Activated T-cell treated with anti-CD3 and anti-CD28 coated beads, Interleukin-2, amount 50 U/mL, for 72 hours (primary cell): ENCODE data around the gene SHISAL1. TPM values are rescaled to one million over a fixed set of nuclear protein-coding genes. Genes with fewer than 3 reads are reported as not detected.
A peak's percentile ranks its signal among the peaks of the same experiment; 100 is the strongest.

Experiments used
- ATAC-seq, 2 donors: fragments of 150-1000 bp; cut with Tn5 transposase; replicated peaks in 1 of 2; 2 replicates each; pipeline ENCODE4 v1.10.0; 2021; ENCODE audit warnings: moderate library complexity in 2 of 2, mild to moderate bottlenecking in 1 of 2
- DNase-seq, 2 donors: peaks; one replicate each; pipeline ENCODE4 v3.0.0; 2021 to 2022; ENCODE audit warnings: mixed read lengths in 1 of 2
- H3K27ac Mint-ChIP-seq: one replicate; pipeline ENCODE4 v1.8.0; 2022; ENCODE audit warnings: mild to moderate bottlenecking, moderate library complexity, mixed read lengths
- H3K27me3 Mint-ChIP-seq: one replicate; pipeline ENCODE4 v1.8.0; 2022; ENCODE audit warnings: low read depth, mixed read lengths
- H3K36me3 Mint-ChIP-seq, 2 donors: one replicate each; pipeline ENCODE4 v1.8.0; 2022; ENCODE audit warnings: mixed read lengths in 2 of 2, mild to moderate bottlenecking in 1 of 2; ENCODE audit not compliant: insufficient read depth in 2 of 2
- H3K4me1 Mint-ChIP-seq: one replicate; pipeline ENCODE4 v1.8.0; 2022; ENCODE audit warnings: low read depth, mixed read lengths
- H3K4me3 Mint-ChIP-seq, 2 donors: one replicate each; pipeline ENCODE4 v1.8.0; 2022; ENCODE audit warnings: mild to moderate bottlenecking in 2 of 2, mixed read lengths in 2 of 2, moderate library complexity in 2 of 2
- H3K9me3 Mint-ChIP-seq, 2 donors: one replicate each; pipeline ENCODE4 v1.8.0; 2022; ENCODE audit warnings: mixed read lengths in 2 of 2
- total RNA-seq, 2 donors: library from RNA; stranded (reverse); gene quantifications; one replicate each; pipeline ENCODE4 v1.2.3, GENCODE V29; 2022

SHISAL1 gene
- total RNA-seq, 2 donors from 2014 or later = not detected

DNA sequence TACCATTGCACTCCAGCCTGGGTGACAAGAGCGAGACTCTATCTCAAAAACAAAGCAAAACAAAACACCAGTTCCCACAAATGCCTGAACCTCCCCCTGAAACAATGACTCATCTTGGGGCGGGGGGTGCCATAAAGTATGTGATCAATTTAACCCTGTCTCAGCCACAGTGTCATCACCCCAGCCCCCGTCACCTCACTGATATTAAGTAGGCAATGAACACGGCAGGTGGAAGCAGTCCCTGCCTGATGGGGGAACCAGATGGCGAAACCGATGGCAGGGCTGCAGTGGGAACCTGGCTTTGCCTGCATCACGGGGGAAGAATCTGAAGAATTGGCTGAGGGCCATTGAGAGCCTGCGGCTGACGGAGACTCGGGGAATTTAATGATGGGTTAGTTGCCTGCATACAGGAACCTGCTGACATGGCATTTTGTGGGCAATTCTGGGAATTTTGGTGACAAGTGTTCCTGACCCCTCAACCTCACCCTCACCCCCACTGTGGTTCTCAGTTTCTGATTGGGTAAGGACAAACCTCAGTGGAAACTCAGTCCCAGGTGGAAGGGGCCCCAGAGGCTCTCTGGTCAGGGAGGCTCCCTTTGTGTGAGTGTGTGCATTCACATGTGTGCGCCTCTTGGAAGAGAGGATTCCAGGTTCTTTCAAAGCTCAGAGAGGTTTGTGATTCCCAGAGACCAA lies 39.1 kb upstream of the SHISAL1 start:
- Mint-ChIP-seq H3K4me3 (peak overlapping the region; percentile 50 to 79), H3K4me1 (peaks cover 23% of the 10 kb centered on the region), H3K27ac (no peak overlapping the region), H3K36me3 (no peaks in the 10 kb centered on the region), H3K27me3 (peaks cover 24% of the 10 kb centered on the region), H3K9me3 (no peaks in the 10 kb centered on the region)
- peak; percentile 89 to 95 for ATAC-seq
- peak; percentile 66 to 79 for DNase-seq

DNA sequence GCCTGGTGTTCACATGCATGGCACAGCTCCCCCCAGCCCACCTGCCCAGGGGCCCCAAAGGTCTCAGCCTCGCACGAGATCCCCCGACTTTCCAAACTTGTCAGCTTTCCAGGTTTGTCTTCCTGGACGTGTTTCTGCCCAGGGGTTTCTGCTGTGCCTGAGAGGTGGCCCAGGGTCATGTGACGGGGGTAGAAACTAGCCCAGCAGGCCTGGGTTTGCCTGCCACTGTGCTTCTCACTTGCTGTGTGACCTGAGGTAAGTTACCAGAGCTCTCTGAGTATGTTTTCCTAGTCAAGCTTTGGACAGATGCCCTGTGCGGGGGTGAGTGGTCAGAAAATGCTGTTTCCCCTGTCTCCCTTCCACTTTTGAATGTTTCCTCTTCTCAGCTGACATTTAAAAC lies 38.3 kb upstream of the SHISAL1 start:
- H3K27ac Mint-ChIP-seq = peak overlapping the region; percentile 68
- peak overlapping the region; percentile 50 to 79 for H3K4me3 Mint-ChIP-seq
- DNase-seq = no peak

DNA sequence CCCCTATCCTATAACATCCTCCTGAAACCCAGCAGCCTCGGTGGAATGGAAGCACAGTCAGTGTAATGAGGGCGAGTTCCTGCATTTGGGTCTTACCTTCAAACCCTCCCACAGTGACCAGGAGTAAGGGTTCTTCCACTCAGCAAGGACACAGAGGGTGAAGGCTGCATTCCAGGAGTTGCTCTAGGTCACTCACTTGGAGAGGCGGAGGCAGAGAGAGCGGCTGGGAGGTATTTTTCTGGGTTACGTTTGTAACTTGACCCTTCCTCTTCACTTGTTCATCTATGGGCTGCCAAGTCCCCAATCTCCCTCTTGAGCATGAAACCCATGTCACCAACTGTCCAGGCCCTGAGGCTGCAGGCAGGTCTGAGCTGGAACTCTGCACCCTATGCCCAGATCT lies 36.8 kb upstream of the SHISAL1 start:
- DNase-seq = no peak
- Mint-ChIP-seq H3K27ac (no peak overlapping the region), H3K36me3 (no peaks in the 10 kb centered on the region), H3K4me3 (no peak overlapping the region), H3K4me1 (peaks cover 23% of the 10 kb centered on the region), H3K27me3 (peaks cover 32% of the 10 kb centered on the region), H3K9me3 (no peaks in the 10 kb centered on the region)
- no peak for ATAC-seq

More for the DNA sequence above, 38.3 kb upstream of the SHISAL1 start:
- Mint-ChIP-seq H3K36me3 (no peaks in the 10 kb centered on the region), H3K4me1 (peaks cover 23% of the 10 kb centered on the region), H3K27me3 (peaks cover 24% of the 10 kb centered on the region), H3K9me3 (no peaks in the 10 kb centered on the region)
- ATAC-seq = no peak

DNA sequence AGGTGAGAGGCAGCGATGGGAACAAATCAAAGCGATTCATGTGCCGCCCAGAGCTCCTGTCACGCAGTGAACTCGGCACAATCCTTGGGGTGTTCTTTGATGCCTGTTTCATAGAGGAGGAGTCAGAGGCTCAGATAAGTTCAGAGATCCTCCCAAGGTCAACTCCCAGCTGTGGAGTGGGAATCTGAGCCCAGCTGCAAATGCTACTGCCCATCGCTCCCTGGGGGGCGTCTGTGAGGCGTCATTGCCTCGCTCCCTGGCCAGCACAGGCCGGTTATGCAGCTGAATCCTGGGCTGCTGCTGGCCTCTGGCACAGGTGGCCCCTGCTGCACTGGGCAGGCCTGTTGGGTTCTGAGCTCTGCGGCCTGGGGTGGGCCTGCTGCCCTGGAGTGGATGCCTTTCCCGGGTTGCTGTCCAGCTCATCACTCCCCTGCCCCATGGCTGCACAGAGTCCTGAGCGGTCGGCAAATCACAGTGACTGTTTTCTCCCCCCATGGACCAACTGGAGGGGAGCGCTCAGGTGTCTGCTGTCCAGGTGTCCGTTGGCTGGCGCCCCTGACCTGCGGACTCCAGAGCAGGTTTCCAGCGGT lies 36.3 kb upstream of the SHISAL1 start:
- Mint-ChIP-seq H3K4me1 (peaks cover 23% of the 10 kb centered on the region), H3K27me3 (peaks cover 26% of the 10 kb centered on the region), H3K9me3 (no peaks in the 10 kb centered on the region), H3K4me3 (no peak overlapping the region), H3K27ac (no peak overlapping the region), H3K36me3 (no peaks in the 10 kb centered on the region)
- DNase-seq (no peak), ATAC-seq (no peak)

DNA sequence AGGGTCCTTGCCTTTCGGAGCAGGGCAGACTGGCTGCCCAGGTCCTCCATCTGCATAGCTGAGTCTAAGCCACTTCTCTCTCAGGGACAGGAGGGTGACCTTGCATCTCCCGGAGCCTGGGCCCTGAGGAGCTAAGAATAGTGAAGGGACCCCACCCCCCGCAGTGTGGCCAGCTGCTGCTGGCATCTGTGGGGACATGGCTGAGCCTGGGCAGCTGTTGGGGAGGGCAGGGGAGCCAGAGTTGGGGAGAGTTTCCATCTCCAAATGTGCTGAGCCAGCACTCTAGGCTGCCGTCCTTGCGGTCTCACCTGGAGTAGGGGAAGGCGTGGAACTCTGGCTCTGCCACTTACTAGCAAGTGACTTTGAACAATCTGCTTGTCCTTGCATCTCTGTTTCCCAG lies 34.8 kb upstream of the SHISAL1 start:
- no peaks in the 10 kb centered on the region for H3K36me3 Mint-ChIP-seq
- H3K4me1 Mint-ChIP-seq = peaks cover 23% of the 10 kb centered on the region
- H3K4me3 Mint-ChIP-seq = no peak overlapping the region
- DNase-seq = no peak
- peaks cover 19% of the 10 kb centered on the region for H3K27me3 Mint-ChIP-seq
- no peaks in the 10 kb centered on the region for H3K9me3 Mint-ChIP-seq
- H3K27ac Mint-ChIP-seq = no peak overlapping the region
- no peak for ATAC-seq

DNA sequence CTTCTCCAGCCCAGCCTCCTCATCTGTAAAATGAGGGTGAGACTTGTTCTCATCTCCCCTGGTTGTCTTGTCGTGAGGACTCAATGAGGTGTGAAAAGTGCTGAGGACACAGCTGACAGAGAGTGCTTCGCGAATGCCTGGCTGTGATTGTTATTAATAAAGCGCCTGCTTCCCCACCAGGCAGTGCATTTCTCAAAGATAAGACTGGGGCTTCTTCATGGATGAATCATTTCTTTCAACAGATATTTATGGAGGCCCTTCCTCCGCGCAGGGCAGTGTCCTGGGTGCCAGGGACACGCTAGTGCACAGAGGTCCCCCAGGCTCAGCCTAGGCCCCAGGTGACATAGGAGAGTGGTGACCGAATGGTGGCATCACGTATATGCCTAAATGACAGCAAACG lies 34.3 kb upstream of the SHISAL1 start:
- DNase-seq (no peak), ATAC-seq (no peak)
- Mint-ChIP-seq H3K4me1 (peaks cover 20% of the 10 kb centered on the region), H3K9me3 (no peaks in the 10 kb centered on the region), H3K27ac (no peak overlapping the region), H3K4me3 (no peak overlapping the region), H3K27me3 (peaks cover 19% of the 10 kb centered on the region), H3K36me3 (no peaks in the 10 kb centered on the region)

DNA sequence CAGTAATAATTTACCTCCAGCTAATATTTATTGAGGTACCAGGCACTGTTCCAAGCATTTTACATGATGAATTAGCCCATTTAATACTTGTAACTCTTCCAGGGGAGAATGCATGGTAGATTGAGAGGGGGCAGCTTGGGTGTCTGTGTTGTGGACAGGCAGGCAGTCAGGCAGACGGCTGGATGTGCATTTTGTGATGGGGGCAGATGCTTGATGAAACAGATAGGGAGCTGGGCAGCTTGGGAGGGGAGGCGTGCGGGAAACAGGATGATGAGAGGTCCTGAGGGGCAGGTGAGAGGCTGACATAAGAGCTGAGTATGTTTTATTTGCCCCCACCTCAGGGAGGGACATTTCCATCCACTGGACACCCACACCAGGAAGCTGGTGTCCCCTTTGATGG lies 33.1 kb upstream of the SHISAL1 start:
- Mint-ChIP-seq H3K4me1 (peaks cover 8% of the 10 kb centered on the region), H3K4me3 (no peak overlapping the region), H3K36me3 (no peaks in the 10 kb centered on the region), H3K27ac (no peak overlapping the region), H3K27me3 (peaks cover 10% of the 10 kb centered on the region), H3K9me3 (no peaks in the 10 kb centered on the region)
- no peak for ATAC-seq
- no peak for DNase-seq

DNA sequence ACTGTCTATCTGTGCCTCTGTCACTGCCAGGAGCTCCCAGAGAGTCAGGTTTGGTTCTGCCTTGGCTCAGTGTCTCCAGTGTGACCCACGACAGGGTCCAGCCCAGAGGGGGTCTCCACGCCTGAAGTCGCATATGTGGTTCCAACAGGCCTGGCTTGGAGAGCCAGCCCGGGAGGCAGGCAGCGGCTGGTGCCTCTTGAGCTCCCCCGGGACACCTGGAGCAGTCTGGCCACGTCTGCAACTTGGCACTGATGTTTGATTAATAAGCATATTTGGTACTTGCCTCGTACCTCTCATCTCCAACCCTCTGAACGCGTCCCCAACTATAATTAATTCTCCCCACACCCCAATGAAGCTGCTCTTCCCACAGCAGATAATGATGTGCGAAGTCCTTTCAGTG lies 31.7 kb upstream of the SHISAL1 start:
- ATAC-seq (no peak), DNase-seq (no peak)
- peaks cover 10% of the 10 kb centered on the region for H3K27me3 Mint-ChIP-seq
- no peaks in the 10 kb centered on the region for H3K9me3 Mint-ChIP-seq
- no peaks in the 10 kb centered on the region for H3K36me3 Mint-ChIP-seq
- H3K4me3 Mint-ChIP-seq = no peak overlapping the region
- no peak overlapping the region for H3K27ac Mint-ChIP-seq
- no peaks in the 10 kb centered on the region for H3K4me1 Mint-ChIP-seq

DNA sequence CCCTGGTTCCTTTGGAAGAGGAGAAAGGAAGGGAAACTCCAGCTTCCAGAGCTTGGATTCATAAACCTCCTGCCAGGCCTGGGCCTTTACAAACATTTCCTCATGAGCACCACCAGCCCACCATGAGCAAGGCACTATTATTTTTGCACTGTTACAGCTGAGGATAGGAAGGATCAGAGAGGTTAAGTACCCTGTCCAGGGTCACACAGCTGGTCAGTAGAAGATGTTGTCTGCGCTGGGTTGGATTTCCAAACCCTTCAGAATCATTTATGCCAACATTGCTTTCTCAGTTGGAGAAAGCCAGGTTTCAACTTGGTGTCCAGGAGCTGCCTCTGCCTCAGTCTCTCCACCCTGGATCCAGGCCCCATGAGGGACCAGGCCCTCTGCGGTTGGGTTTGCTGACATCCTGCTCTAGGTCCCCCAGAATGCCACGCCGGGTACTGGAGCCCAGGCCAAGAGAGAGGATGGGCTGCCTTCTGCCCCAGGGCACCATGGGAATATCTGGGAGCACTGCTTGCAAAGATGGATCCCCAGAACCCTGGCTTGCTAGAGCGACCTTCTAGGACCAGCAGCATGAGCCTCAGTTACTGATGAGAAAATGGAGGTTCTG lies 29.7 kb upstream of the SHISAL1 start:
- Mint-ChIP-seq H3K4me3 (no peak overlapping the region), H3K36me3 (no peaks in the 10 kb centered on the region), H3K27ac (no peak overlapping the region), H3K4me1 (no peaks in the 10 kb centered on the region), H3K27me3 (peaks cover 10% of the 10 kb centered on the region), H3K9me3 (no peaks in the 10 kb centered on the region)
- ATAC-seq (no peak), DNase-seq (no peak)

DNA sequence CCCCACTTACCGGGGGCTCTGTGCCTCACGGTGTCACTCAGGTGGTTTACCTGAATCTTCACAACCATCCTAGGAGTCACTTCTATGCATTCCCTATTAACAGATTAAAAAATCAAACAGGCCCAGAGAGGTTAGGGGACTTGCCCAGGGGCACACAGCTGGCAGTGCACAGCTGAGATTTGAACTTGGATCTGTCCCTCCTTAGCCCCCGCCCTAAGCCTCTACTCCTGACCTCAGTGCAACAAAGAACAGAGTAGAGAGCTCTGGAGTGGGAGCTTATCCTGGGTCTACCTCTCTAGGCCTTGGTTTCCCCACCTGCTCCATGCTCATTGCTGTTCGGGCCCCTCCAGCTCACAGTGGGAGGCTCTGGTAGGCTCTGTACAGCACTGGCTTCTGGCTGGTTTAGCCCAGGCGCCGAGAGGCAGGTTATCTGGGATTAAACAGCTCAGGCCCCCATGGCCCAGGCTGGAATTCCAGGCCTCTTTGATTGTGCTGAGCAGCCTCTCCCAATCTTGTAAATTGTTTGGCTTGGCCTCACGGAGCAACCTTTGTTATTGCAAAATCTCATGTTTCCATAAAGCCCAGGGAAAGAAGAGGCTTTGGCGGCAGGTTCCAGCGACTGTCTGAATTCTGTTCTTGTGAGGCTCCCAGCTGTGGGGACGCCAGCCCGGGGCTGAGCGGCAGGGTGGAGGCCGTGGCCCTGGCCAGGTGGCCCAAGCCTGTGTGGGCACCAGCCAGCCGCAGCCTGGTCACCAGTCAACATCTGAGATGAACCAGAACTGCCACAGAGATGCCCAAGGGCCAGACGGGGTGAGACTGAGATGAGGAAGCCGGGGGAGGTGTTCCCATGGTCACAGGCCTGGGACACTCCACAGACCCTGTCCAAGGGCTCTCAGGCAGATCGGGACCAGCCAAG lies 28.9 kb upstream of the SHISAL1 start:
- DNase-seq (no peak), ATAC-seq (no peak)
- H3K4me3 Mint-ChIP-seq = no peak overlapping the region
- peaks cover 10% of the 10 kb centered on the region for H3K27me3 Mint-ChIP-seq
- no peaks in the 10 kb centered on the region for H3K36me3 Mint-ChIP-seq
- no peak overlapping the region for H3K27ac Mint-ChIP-seq
- no peaks in the 10 kb centered on the region for H3K9me3 Mint-ChIP-seq
- H3K4me1 Mint-ChIP-seq = no peaks in the 10 kb centered on the region

DNA sequence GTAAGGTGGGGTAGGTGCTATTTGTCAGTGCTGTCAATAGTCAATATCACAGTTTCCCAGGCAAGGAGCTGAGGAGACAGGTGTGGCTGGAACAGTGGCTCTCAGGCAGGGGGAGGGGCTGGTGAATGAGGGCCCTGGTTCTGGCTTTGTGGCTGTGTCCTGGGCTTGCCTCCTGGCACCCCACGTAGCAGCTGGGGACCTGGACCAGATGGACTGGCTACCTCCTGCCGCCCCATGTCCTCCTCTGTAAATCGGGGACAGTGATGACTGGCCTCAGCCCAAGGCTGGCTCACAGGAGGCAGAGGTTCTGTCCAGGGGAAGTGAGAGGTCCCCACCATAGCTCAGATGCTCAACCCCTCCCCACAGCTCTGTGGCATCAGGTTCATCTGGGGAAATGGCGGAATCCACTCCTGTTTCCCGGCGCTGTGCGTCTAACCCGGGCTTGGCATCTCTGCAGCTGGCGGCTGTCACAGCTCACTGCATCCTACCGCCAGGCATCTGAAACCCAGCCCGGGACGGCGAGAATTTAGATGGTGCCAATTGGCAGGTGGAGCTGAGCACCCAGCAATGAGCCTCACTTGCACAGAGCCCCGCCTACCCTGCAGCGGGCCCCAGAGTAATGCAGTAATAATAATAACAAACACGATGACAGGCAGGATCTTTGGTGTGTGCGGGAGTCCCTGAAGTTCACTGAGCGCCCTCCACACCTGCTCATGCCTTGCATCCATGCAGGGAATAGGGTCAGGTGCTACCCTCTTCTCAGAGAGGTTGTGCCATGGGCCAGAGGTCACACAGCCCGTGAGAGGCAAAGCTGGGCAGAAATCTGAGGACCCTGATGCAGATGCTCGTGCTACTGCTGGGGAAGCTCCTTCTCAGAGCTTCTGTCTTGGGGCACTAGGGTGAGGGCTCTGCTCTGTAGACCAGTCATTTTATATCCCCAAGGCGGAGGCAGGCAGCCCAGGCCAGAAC lies 27.8 kb upstream of the SHISAL1 start:
- peaks cover 7% of the 10 kb centered on the region for H3K27me3 Mint-ChIP-seq
- H3K27ac Mint-ChIP-seq = no peak overlapping the region
- H3K4me1 Mint-ChIP-seq = no peaks in the 10 kb centered on the region
- H3K36me3 Mint-ChIP-seq = no peaks in the 10 kb centered on the region
- ATAC-seq (no peak), DNase-seq (no peak)
- H3K9me3 Mint-ChIP-seq = no peaks in the 10 kb centered on the region
- no peak overlapping the region for H3K4me3 Mint-ChIP-seq

DNA sequence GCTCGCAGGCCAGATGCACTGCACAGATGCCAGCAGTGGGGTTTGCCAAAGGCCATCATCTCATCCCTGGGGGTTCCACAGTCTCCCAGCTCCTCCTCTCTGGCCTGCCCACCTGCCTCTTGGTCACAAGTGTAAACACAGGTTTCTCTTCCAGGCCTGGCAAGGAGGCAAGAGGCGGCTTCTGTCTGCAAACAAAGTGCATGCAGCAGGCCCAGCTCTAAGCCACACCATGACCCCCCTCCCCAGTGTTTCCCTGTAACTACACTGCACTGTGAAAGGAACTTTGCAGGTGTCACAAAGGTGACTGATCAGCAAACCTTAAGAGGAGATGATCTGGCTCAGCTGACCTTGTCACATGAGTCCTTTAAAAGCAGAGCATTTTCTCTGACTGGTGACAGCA lies 26.2 kb upstream of the SHISAL1 start:
- no peak overlapping the region for H3K4me3 Mint-ChIP-seq
- no peaks in the 10 kb centered on the region for H3K4me1 Mint-ChIP-seq
- no peak overlapping the region for H3K27ac Mint-ChIP-seq

More for the DNA sequence above, 26.2 kb upstream of the SHISAL1 start:
- Mint-ChIP-seq H3K27me3 (no peaks in the 10 kb centered on the region), H3K36me3 (no peaks in the 10 kb centered on the region), H3K9me3 (no peaks in the 10 kb centered on the region)
- no peak for DNase-seq
- ATAC-seq = no peak
